HG03571 (cell line): ENCODE data around the gene PRM1.
A peak's percentile ranks its signal among the peaks of the same experiment; 100 is the strongest.
"Not testable (repeated sequence)": the region's sequence is repeated elsewhere in the genome, so short reads cannot be mapped to it uniquely, and the experiment has no call there.

Source experiments
- ATAC-seq: cut with Tn5 transposase; IDR thresholded peaks from one replicate; pipeline ENCODE4 v1.9.1; 2021; ENCODE audit not compliant: unreplicated experiment

The PRM1 gene

GRCh38 chr16:11314309-11314894 lies 33.3 kb upstream of the PRM1 start:
- no peak for ATAC-seq

- ATAC-seq: no peak
These were observed 32.6 kb upstream of the PRM1 start for GRCh38 chr16:11313493-11314308.

GRCh38 chr16:11312718-11313492 lies 31.8 kb upstream of the PRM1 start:
- no peak for ATAC-seq

- ATAC-seq: peak; percentile 41
These were observed 29.9 kb upstream of the PRM1 start for GRCh38 chr16:11310997-11311561.

GRCh38 chr16:11310634-11310977 lies 29.5 kb upstream of the PRM1 start:
- no peak for ATAC-seq

- ATAC-seq: no peak
These were observed 28.9 kb upstream of the PRM1 start for GRCh38 chr16:11309895-11310633.

GRCh38 chr16:11308493-11309283 lies 27.6 kb upstream of the PRM1 start:
- no peak for ATAC-seq

- ATAC-seq: no peak
These were observed 26.7 kb upstream of the PRM1 start for GRCh38 chr16:11307639-11308492.

- ATAC-seq: no peak
These were observed 26.0 kb upstream of the PRM1 start for GRCh38 chr16:11306997-11307638.

- no peak for ATAC-seq
These were observed 25.3 kb upstream of the PRM1 start for GRCh38 chr16:11306381-11306780.

- no peak for ATAC-seq
These were observed 22.4 kb upstream of the PRM1 start for GRCh38 chr16:11303405-11304138.

GRCh38 chr16:11302977-11303376 lies 21.8 kb upstream of the PRM1 start:
- ATAC-seq: no peak

- no peak for ATAC-seq
These were observed 20.7 kb upstream of the PRM1 start for GRCh38 chr16:11301645-11302501.

GRCh38 chr16:11300560-11300892 lies 19.4 kb upstream of the PRM1 start:
- ATAC-seq: no peak

- ATAC-seq: no peak
These were observed 18.9 kb upstream of the PRM1 start for GRCh38 chr16:11299865-11300559.

- ATAC-seq: not testable (repeated sequence)
These were observed 17.9 kb upstream of the PRM1 start for GRCh38 chr16:11298950-11299547.
